K562 (cell line): ENCODE results near the gene DNAJC11. TPM values are rescaled to one million over a fixed set of nuclear protein-coding genes. Genes with fewer than 3 reads are reported as not detected.

Experiments
- BDP1 ChIP-seq: IDR thresholded peaks from 3 replicates; pipeline ENCODE4 v1.6.1; 2011; ENCODE audit not compliant: insufficient read length, insufficient read depth
- BRCA1 ChIP-seq, 2 experiments: fragments of 450-650 bp in 1 of 2; sonication (generic) in 1 of 2; formaldehyde crosslinking in 1 of 2; IDR thresholded peaks; 2 replicates each; pipeline versions ENCODE4 v1.5.0 to v1.6.1; 2017 to 2020; ENCODE audit warnings: mild to moderate bottlenecking in 1 of 2, missing genetic modification reagents in 1 of 2
- CBFB ChIP-seq: sonication (generic); formaldehyde crosslinking; IDR thresholded peaks from 2 replicates; pipeline ENCODE4 v1.4.0; 2020; ENCODE audit warnings: mild to moderate bottlenecking, missing genetic modification reagents
- CBX2 ChIP-seq: fragments of 200-600 bp; sonication (generic); IDR thresholded peaks from one replicate; pipeline ENCODE4 v1.6.1; 2012; ENCODE audit warnings: mild to moderate bottlenecking, low read length, inconsistent platforms; ENCODE audit not compliant: insufficient read depth, poor library complexity, severe bottlenecking
- GABPA ChIP-seq: fragments of 200-800 bp; sonication (Bioruptor generic); conservative IDR thresholded peaks from 2 replicates; pipeline ENCODE4 v1.6.1; 2016; ENCODE audit warnings: low read depth, missing genetic modification characterization, missing compliant biosample characterization
- HNRNPK ChIP-seq: fragments of 200-400 bp; formaldehyde crosslinking; IDR thresholded peaks from one replicate; pipeline ENCODE4 v1.6.1; 2018; ENCODE audit warnings: mild to moderate bottlenecking, low read depth, low read length; ENCODE audit not compliant: poor library complexity, severe bottlenecking
- HNRNPUL1 ChIP-seq: fragments of 200-400 bp; formaldehyde crosslinking; IDR thresholded peaks from 2 replicates; pipeline ENCODE4 v1.6.1; 2017; ENCODE audit warnings: low read length
- MBD2 ChIP-seq: sonication (generic); IDR thresholded peaks from 2 replicates; pipeline ENCODE4 v1.6.1; 2016; ENCODE audit warnings: low read depth, borderline replicate concordance
- MIER1 ChIP-seq: fragments of 450-650 bp; IDR thresholded peaks from 2 replicates; pipeline ENCODE4 v1.6.1; 2016; ENCODE audit warnings: antibody characterized with exemption, mild to moderate bottlenecking, low read depth
- NCOA6 ChIP-seq: fragments of 450-650 bp; IDR thresholded peaks from 2 replicates; pipeline ENCODE4 v1.6.1; 2017; ENCODE audit warnings: mild to moderate bottlenecking
- NFIX ChIP-seq: fragments of 250-450 bp; sonication (Bioruptor Pico); IDR thresholded peaks from 2 replicates; pipeline ENCODE4 v1.4.0; 2020; ENCODE audit warnings: low read depth, mild to moderate bottlenecking, moderate library complexity
- RCOR1 ChIP-seq, 2 experiments: IDR thresholded peaks; 2 replicates each; pipeline ENCODE4 v1.6.1; 2012; ENCODE audit warnings: low read depth in 2 of 2, low read length in 2 of 2, borderline replicate concordance in 1 of 2, improper control_type of control experiment in 1 of 2
- RNF2 ChIP-seq: sonication (generic); IDR thresholded peaks from 2 replicates; pipeline ENCODE4 v1.6.1; 2016
- SIRT6 ChIP-seq: IDR thresholded peaks from one replicate; pipeline ENCODE4 v1.6.1; 2012; ENCODE audit warnings: low read depth, mild to moderate bottlenecking, control low read depth, inconsistent platforms, low read length, moderate library complexity
- SIX5 ChIP-seq, 2 experiments: IDR thresholded peaks; 2 replicates each; pipeline ENCODE4 v1.6.1; 2011; ENCODE audit warnings: low read length in 2 of 2, borderline replicate concordance in 1 of 2, low read depth in 1 of 2, mild to moderate bottlenecking in 1 of 2, moderate library complexity in 1 of 2; ENCODE audit not compliant: insufficient read depth in 1 of 2
- STAT5B ChIP-seq: fragments of 250-450 bp; sonication (Bioruptor Pico); IDR thresholded peaks from 2 replicates; pipeline ENCODE4 v1.8.0; 2021; ENCODE audit warnings: mild to moderate bottlenecking, inconsistent platforms
- XRCC4 ChIP-seq: IDR thresholded peaks from one replicate; pipeline ENCODE4 v1.6.1; 2011; ENCODE audit not compliant: insufficient read depth, insufficient read length; ENCODE audit errors: extremely low read depth
- ZNF12 ChIP-seq: sonication (generic); formaldehyde crosslinking; IDR thresholded peaks from 2 replicates; pipeline ENCODE4 v1.4.0; 2020; ENCODE audit warnings: mild to moderate bottlenecking, missing genetic modification reagents
- ZNF184 ChIP-seq: sonication (generic); formaldehyde crosslinking; IDR thresholded peaks from 2 replicates; pipeline ENCODE4 v1.5.0; 2020; ENCODE audit warnings: missing genetic modification reagents
- polyA plus RNA-seq, 8 experiments: library from polyadenylated mRNA; depleted of rRNA in 4 of 8; stranded (reverse) in 5 of 8; unstranded in 3 of 8; fragments of >200 nt; fragmentation: Nextera tagmentation in 2 of 8; fragmentation: Illumina TruSeq in 1 of 8; extraction: Ambion mirVana in 2 of 8; extraction: Trizol in 1 of 8; gene quantifications; 2 replicates each; pipeline versions ENCODE4 v1.2.1 to v1.2.3, GENCODE V29; 2011 to 2014; ENCODE audit warnings: inconsistent platforms in 1 of 8, missing spikeins in 1 of 8
- total RNA-seq, 7 experiments: library from RNA; depleted of rRNA in 6 of 7; stranded (reverse); fragments of >200 nt in 6 of 7; fragmentation: Illumina TruSeq in 2 of 7; extraction: Trizol in 2 of 7; gene quantifications; 2 replicates each; pipeline versions ENCODE4 v1.2.1 to v1.2.3, GENCODE V29; 2011 to 2021; ENCODE audit warnings: low replicate concordance in 1 of 7
- TF ChIP-seq, protein P1 (sequence below): IDR thresholded peaks from 2 replicates; pipeline ENCODE4 v1.6.1; 2011; ENCODE audit warnings: borderline replicate concordance, low read depth, mild to moderate bottlenecking, moderate library complexity, low read length; ENCODE audit not compliant: insufficient read depth, poor library complexity, severe bottlenecking
- TF ChIP-seq, protein P2 (sequence below): fragments of 450-650 bp; IDR thresholded peaks from 2 replicates; pipeline ENCODE4 v1.6.1; 2016; ENCODE audit warnings: borderline replicate concordance
- TF ChIP-seq, protein P3 (sequence below): sonication (generic); formaldehyde crosslinking; IDR thresholded peaks from 2 replicates; pipeline ENCODE4 v1.8.0; 2022; ENCODE audit warnings: mild to moderate bottlenecking, low read depth, missing genetic modification reagents

Gene DNAJC11
- total and polyA plus RNA-seq, 9 of the 15 experiments (the other 6 are each of a cell fraction or from before 2014, with no cell fraction given) = 14.1 to 123 (median 76.6) TPM

DNA sequence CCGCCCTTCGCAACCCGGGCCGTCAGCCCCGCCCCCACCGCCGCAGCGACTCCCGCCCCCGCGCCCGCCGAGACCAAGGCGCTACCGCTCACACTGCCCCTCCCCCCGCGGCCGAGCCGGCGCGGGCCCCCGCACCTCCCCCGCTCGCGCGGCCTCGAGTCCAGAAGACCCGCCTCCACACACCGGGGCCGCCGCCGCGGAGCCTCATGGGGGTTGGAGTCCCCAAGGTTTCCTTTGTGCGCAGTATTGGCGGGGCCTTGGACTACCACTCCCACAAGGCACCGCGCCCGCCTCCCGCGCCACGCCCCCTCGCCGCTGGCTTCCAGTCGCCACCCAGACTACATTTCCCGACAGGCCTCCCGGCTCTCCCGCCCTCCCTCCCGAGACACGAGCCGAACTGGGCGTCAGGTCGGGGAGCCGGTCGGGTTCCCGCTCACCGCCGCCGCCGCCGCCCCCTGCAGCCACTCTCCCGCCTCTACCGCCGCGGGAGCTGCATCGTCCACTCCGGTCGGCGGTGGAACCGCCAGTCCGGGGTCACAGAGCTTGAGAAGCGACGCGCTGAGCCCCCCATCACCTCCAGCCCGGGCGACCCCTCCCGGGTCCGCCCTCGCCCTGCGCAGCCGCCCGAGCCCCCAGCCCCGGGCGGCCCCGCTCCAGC, 88.1 kb downstream of the DNAJC11 start, which contains the start of gene PHF13 (continued):
- TF ChIP-seq BDP1 = no peak
- no peak for TF ChIP-seq CBFB
- TF ChIP-seq HNRNPK = no peak
- TF ChIP-seq STAT5B = no peak
- TF ChIP-seq CBX2 = no peak
- TF ChIP-seq RCOR1 (IDR thresholded peaks at IDR 0.05; ENCODE audit: borderline replicate concordance in 1 of 2, low read depth in 2 of 2, low read length in 2 of 2) = peak in 1 of 2 experiments; percentile 41; a peak in 1 of 4 replicates
- TF ChIP-seq XRCC4 = no peak
- TF ChIP-seq, protein P1, sequence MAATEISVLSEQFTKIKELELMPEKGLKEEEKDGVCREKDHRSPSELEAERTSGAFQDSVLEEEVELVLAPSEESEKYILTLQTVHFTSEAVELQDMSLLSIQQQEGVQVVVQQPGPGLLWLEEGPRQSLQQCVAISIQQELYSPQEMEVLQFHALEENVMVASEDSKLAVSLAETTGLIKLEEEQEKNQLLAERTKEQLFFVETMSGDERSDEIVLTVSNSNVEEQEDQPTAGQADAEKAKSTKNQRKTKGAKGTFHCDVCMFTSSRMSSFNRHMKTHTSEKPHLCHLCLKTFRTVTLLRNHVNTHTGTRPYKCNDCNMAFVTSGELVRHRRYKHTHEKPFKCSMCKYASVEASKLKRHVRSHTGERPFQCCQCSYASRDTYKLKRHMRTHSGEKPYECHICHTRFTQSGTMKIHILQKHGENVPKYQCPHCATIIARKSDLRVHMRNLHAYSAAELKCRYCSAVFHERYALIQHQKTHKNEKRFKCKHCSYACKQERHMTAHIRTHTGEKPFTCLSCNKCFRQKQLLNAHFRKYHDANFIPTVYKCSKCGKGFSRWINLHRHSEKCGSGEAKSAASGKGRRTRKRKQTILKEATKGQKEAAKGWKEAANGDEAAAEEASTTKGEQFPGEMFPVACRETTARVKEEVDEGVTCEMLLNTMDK = no peak
- TF ChIP-seq RNF2 = peak; percentile 90
- no peak for TF ChIP-seq SIRT6
- TF ChIP-seq SIX5 (IDR thresholded peaks at IDR 0.05; ENCODE audit: borderline replicate concordance in 1 of 2, insufficient read depth in 1 of 2, low read depth in 1 of 2, low read length in 2 of 2) = peak; percentile 93 to 95
- no peak for TF ChIP-seq HNRNPUL1
- TF ChIP-seq MBD2 = peak; percentile 95
- TF ChIP-seq NCOA6 = no peak
- TF ChIP-seq ZNF184 = no peak
- TF ChIP-seq MIER1 = no peak
- TF ChIP-seq, protein P2, sequence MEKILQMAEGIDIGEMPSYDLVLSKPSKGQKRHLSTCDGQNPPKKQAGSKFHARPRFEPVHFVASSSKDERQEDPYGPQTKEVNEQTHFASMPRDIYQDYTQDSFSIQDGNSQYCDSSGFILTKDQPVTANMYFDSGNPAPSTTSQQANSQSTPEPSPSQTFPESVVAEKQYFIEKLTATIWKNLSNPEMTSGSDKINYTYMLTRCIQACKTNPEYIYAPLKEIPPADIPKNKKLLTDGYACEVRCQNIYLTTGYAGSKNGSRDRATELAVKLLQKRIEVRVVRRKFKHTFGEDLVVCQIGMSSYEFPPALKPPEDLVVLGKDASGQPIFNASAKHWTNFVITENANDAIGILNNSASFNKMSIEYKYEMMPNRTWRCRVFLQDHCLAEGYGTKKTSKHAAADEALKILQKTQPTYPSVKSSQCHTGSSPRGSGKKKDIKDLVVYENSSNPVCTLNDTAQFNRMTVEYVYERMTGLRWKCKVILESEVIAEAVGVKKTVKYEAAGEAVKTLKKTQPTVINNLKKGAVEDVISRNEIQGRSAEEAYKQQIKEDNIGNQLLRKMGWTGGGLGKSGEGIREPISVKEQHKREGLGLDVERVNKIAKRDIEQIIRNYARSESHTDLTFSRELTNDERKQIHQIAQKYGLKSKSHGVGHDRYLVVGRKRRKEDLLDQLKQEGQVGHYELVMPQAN = no peak
- TF ChIP-seq BRCA1 (IDR thresholded peaks at IDR 0.05) = no peak
- TF ChIP-seq BRCA1 (CRISPR knock-in tag; IDR thresholded peaks at IDR 0.05) = no peak
- peak; percentile 78 for TF ChIP-seq GABPA
- no peak for TF ChIP-seq NFIX (CRISPR knock-in tag)
- TF ChIP-seq, protein P3, sequence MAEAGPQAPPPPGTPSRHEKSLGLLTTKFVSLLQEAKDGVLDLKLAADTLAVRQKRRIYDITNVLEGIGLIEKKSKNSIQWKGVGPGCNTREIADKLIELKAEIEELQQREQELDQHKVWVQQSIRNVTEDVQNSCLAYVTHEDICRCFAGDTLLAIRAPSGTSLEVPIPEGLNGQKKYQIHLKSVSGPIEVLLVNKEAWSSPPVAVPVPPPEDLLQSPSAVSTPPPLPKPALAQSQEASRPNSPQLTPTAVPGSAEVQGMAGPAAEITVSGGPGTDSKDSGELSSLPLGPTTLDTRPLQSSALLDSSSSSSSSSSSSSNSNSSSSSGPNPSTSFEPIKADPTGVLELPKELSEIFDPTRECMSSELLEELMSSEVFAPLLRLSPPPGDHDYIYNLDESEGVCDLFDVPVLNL (CRISPR knock-in tag) = no peak
- TF ChIP-seq ZNF12 (CRISPR knock-in tag) = no peak
